GM19351 (cell line): ENCODE data around the gene GTF2H3.

Source experiments
- ATAC-seq: cut with Tn5 transposase; IDR thresholded peaks from one replicate; pipeline ENCODE4 v1.9.1; 2021; ENCODE audit warnings: mild to moderate bottlenecking, moderate library complexity; ENCODE audit not compliant: unreplicated experiment

Gene GTF2H3

GRCh38 chr12:123707466-123707865 lies 73.8 kb downstream of the GTF2H3 start:
- ATAC-seq, result no peak
